Naive thymus-derived CD4-positive, alpha-beta T cell (primary cell): Measurements from ENCODE around the gene RUFY3. TPM values are rescaled to one million over a fixed set of nuclear protein-coding genes. Genes with fewer than 3 reads are reported as not detected.

Source experiments
- ATAC-seq: fragments of 150-1000 bp; cut with Tn5 transposase; 2 replicates; pipeline ENCODE4 v1.10.0; 2021; ENCODE audit warnings: mild to moderate bottlenecking, moderate library complexity
- CTCF ChIA-PET: fragments of 350-600 bp; sonication (Branson Sonifier 250); formaldehyde crosslinking; loops from one replicate; lab custom pipeline; 2021; ENCODE audit warnings: antibody characterized with exemption; lab: Charles Lee
- POLR2A ChIA-PET: fragments of 350-600 bp; sonication (Branson Sonifier 250); formaldehyde crosslinking; loops from one replicate; lab custom pipeline; 2021; ENCODE audit warnings: antibody characterized with exemption, inconsistent platforms; lab: Charles Lee
- DNase-seq, 9 donors: peaks; one replicate each; pipeline versions ENCODE4 v3.0.0 to v3.0.0-alpha.2; 2020 to 2022; ENCODE audit warnings: mixed read lengths in 1 of 9
- H3K27ac ChIP-seq: one replicate; pipeline ENCODE4 v1.7.0; 2013; ENCODE audit warnings: mild to moderate bottlenecking, low read depth, low read length, moderate library complexity
- H3K27me3 ChIP-seq, 2 donors: one replicate each; pipeline ENCODE4 v1.7.0; 2013; ENCODE audit warnings: low read length in 2 of 2, mild to moderate bottlenecking in 2 of 2, moderate library complexity in 2 of 2; ENCODE audit not compliant: control insufficient read depth in 2 of 2, insufficient read depth in 2 of 2
- H3K36me3 ChIP-seq, 3 experiments: 1 replicate in 2 of 3; 2 replicates in 1 of 3; pipeline ENCODE4 v1.7.0; 2013; ENCODE audit warnings: low read length in 3 of 3, mild to moderate bottlenecking in 3 of 3, moderate library complexity in 1 of 3; ENCODE audit not compliant: insufficient read depth in 3 of 3, control insufficient read depth in 2 of 3
- H3K4me1 ChIP-seq, 2 donors: one replicate each; pipeline ENCODE4 v1.7.0; 2013; ENCODE audit warnings: low read length in 2 of 2, mild to moderate bottlenecking in 2 of 2, moderate library complexity in 1 of 2; ENCODE audit not compliant: control insufficient read depth in 2 of 2, insufficient read depth in 2 of 2
- H3K4me3 ChIP-seq: 2 replicates; pipeline ENCODE4 v1.7.0; 2013; ENCODE audit warnings: mild to moderate bottlenecking, low read length
- H3K9me3 ChIP-seq, 3 experiments: 1 replicate in 2 of 3; 2 replicates in 1 of 3; pipeline ENCODE4 v1.7.0; 2013; ENCODE audit warnings: low read length in 3 of 3; ENCODE audit not compliant: control insufficient read depth in 2 of 3
- H3K27ac Mint-ChIP-seq, 9 donors: one replicate each; pipeline ENCODE4 v1.8.0; 2020 to 2022; ENCODE audit warnings: mixed read lengths in 9 of 9, mild to moderate bottlenecking in 8 of 9, moderate library complexity in 5 of 9, inconsistent platforms in 2 of 9
- H3K27me3 Mint-ChIP-seq, 5 donors: one replicate each; pipeline ENCODE4 v1.8.0; 2021 to 2022; ENCODE audit warnings: mixed read lengths in 5 of 5, mild to moderate bottlenecking in 1 of 5
- H3K36me3 Mint-ChIP-seq, 5 donors: one replicate each; pipeline ENCODE4 v1.8.0; 2020 to 2022; ENCODE audit warnings: mixed read lengths in 5 of 5, mild to moderate bottlenecking in 3 of 5, inconsistent platforms in 1 of 5
- H3K4me1 Mint-ChIP-seq, 7 donors: one replicate each; pipeline ENCODE4 v1.8.0; 2020 to 2022; ENCODE audit warnings: mixed read lengths in 7 of 7, mild to moderate bottlenecking in 3 of 7, inconsistent platforms in 1 of 7
- H3K4me3 Mint-ChIP-seq, 10 donors: one replicate each; pipeline ENCODE4 v1.8.0; 2020 to 2022; ENCODE audit warnings: mild to moderate bottlenecking in 10 of 10, mixed read lengths in 10 of 10, moderate library complexity in 6 of 10, inconsistent platforms in 2 of 10
- H3K9me3 Mint-ChIP-seq, 11 donors: one replicate each; pipeline ENCODE4 v1.8.0; 2020 to 2022; ENCODE audit warnings: mixed read lengths in 11 of 11, mild to moderate bottlenecking in 4 of 11, inconsistent platforms in 1 of 11, moderate library complexity in 1 of 11
- intact Hi-C, 2 donors: fragments of 100-400 bp; cut with micrococcal nuclease; formaldehyde crosslinking; loops; one replicate each; pipeline ENCODE4 v1.15.1; 2023
- polyA plus RNA-seq, 2 donors: library from polyadenylated mRNA; unstranded; fragments of 300-500 nt; fragmentation: Illumina TruSeq; gene quantifications; one replicate each; pipeline ENCODE4 v1.2.3, GENCODE V29; 2021
- total RNA-seq, 6 experiments: library from RNA in 5 of 6; stranded (reverse) in 5 of 6; gene quantifications; 1 replicate in 5 of 6; 2 replicates in 1 of 6; pipeline ENCODE4 v1.2.3 and lab custom pipeline; 2021 to 2026

The RUFY3 gene
- total and polyA plus RNA-seq, 7 experiments from 2014 or later: 4.0 to 41.2 (median 38.6) TPM

DNA sequence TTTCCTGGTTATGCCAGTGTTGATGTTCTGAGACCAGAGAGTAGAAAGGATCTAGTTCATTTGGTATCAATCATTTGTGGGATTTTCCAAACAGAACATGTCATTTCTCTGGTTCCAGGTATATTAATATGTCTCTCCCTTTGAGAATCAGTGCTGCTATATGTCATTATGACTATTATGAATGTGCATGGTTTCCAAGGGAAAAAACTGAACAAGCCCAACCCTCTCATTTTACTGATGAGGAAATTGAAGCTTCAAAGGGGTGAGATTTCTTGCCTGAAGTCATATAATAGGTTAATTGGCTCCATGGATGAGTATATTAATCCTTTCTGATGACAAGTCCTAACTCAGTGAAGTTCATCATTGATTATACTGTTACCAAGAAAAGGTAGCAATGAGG, 31.9 kb downstream of the RUFY3 start:
- Mint-ChIP-seq H3K27me3 (peaks cover 0 to 2% (median 0%) of the 10 kb centered on the region in 5 donors), H3K4me1 (peaks cover 0 to 25% (median 7%) of the 10 kb centered on the region in 7 donors), H3K4me3 (no peak overlapping the region), H3K36me3 (peaks cover 3 to 14% (median 6%) of the 10 kb centered on the region in 5 donors), H3K27ac (no peak overlapping the region), H3K9me3 (peaks cover 0 to 7% (median 0%) of the 10 kb centered on the region in 11 donors)
- H3K4me1 ChIP-seq: no peaks in the 10 kb centered on the region
- CTCF ChIA-PET: no interaction called here
- POLR2A ChIA-PET: no interaction called here
- no peak overlapping the region for H3K4me3 ChIP-seq
- no peak overlapping the region for H3K27ac ChIP-seq
- DNase-seq (no peak), ATAC-seq (no peak)
- H3K36me3 ChIP-seq: no peaks in the 10 kb centered on the region
- no peaks in the 10 kb centered on the region for H3K27me3 ChIP-seq
- no peaks in the 10 kb centered on the region for H3K9me3 ChIP-seq
- intact Hi-C loops: no loop called here

DNA sequence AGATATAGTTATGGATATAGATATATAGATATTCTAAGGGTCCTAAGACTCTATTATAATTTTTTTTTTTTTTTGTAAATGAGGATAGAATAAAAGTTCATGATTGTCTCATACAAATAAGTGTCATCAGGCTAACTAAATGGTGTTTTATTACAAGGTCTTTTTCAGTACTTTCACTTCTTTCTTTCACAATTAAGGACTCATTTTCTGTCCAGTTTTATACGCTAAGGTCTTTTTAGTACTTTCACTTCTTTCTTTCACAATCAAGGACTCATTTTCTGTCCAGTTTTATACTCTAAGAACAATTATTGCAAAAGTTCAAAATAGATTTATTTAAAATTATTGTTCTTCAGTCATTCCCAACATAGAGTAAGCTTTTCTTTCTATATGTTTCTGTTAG, 32.7 kb downstream of the RUFY3 start:
- Histone ChIP-seq H3K4me3 (no peak overlapping the region), H3K9me3 (no peaks in the 10 kb centered on the region), H3K27ac (no peak overlapping the region), H3K27me3 (no peaks in the 10 kb centered on the region), H3K36me3 (no peaks in the 10 kb centered on the region), H3K4me1 (no peaks in the 10 kb centered on the region)
- peaks cover 5 to 32% (median 13%) of the 10 kb centered on the region in 7 donors for H3K4me1 Mint-ChIP-seq
- ATAC-seq (no peak), DNase-seq (no peak)
- peaks cover 0 to 2% (median 0%) of the 10 kb centered on the region in 5 donors for H3K27me3 Mint-ChIP-seq
- H3K27ac Mint-ChIP-seq: no peak overlapping the region
- ChIA-PET POLR2A (interaction anchor here (0.7 kb wide), 1 partner anchor 69 kb away, joined by 3 read pairs; no protein-coding TSS in a partner anchor), CTCF (no interaction called here)
- H3K4me3 Mint-ChIP-seq: no peak overlapping the region
- H3K36me3 Mint-ChIP-seq: peaks cover 3 to 14% (median 8%) of the 10 kb centered on the region in 5 donors
- intact Hi-C loops: no loop called here
- peaks cover 0 to 7% (median 0%) of the 10 kb centered on the region in 11 donors for H3K9me3 Mint-ChIP-seq

DNA sequence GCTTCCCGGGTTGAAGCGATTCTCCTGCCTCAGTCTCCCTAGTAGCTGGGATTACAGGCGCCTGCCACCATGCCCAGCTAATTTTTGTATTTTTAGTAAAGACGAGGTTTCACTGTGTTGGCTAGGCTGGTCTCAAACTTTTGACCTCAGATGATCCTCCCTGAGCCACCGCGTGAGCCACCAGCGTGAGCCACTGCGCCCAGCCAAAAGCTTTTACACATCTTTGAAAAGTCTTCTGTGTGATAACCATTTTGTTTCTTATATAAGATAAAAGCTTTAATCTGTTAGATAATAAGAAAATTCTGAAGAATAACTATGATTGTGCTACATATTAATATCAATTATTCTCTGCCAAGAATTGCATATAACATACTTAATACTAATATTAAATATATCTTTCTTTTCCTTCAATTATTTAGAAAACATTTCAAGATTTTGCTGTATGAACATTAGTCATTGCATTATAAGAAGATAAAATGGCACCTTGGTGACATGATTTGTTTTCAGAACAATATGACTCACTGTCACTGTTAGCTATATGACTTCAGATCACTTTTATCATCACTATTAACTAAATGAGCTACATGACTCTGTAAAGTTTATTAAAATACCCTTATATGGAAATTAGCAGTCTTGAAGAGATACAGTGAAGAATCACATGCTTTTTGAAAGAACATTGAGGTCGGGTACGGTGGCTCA, 33.4 kb downstream of the RUFY3 start:
- H3K4me1 Mint-ChIP-seq: peaks cover 11 to 37% (median 20%) of the 10 kb centered on the region in 7 donors
- Histone ChIP-seq H3K4me3 (no peak overlapping the region), H3K27me3 (no peaks in the 10 kb centered on the region), H3K27ac (no peak overlapping the region), H3K4me1 (no peaks in the 10 kb centered on the region), H3K9me3 (no peaks in the 10 kb centered on the region), H3K36me3 (no peaks in the 10 kb centered on the region)
- peaks cover 0 to 2% (median 0%) of the 10 kb centered on the region in 5 donors for H3K27me3 Mint-ChIP-seq
- CTCF ChIA-PET: no interaction called here
- peaks cover 6 to 14% (median 8%) of the 10 kb centered on the region in 5 donors for H3K36me3 Mint-ChIP-seq
- peaks cover 0 to 7% (median 0%) of the 10 kb centered on the region in 11 donors for H3K9me3 Mint-ChIP-seq
- intact Hi-C loops: no loop called here
- ATAC-seq (no peak), DNase-seq (no peak)
- peak overlapping the region in 1 of 9 donors; percentile 2 for H3K27ac Mint-ChIP-seq
- no peak overlapping the region for H3K4me3 Mint-ChIP-seq
- POLR2A ChIA-PET: interaction anchor here (0.7 kb wide), 1 partner anchor 70 kb away, joined by 3 read pairs; no protein-coding TSS in a partner anchor

DNA sequence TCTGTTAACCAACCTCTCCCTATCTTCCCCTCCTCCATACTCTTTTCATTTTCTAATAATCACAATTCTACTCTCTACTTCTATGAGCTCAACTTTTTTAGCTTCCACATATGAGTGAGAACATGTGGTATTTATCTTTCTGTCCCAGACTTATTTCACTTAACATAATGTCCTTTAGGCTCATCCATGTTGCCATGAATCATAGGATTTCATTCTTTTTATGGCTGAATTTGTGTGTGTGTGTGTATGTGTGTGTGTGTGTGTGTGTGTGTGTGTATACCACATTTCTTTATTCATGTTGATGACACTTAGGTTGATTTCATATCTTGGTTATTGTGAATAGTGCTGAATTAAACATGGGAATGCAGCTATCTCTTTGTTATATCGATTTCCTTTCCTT, 37.4 kb downstream of the RUFY3 start:
- no peak overlapping the region for H3K4me3 ChIP-seq
- H3K27ac Mint-ChIP-seq: peak overlapping the region in 4 of 9 donors; percentile 3 to 72 (median 26)

DNA sequence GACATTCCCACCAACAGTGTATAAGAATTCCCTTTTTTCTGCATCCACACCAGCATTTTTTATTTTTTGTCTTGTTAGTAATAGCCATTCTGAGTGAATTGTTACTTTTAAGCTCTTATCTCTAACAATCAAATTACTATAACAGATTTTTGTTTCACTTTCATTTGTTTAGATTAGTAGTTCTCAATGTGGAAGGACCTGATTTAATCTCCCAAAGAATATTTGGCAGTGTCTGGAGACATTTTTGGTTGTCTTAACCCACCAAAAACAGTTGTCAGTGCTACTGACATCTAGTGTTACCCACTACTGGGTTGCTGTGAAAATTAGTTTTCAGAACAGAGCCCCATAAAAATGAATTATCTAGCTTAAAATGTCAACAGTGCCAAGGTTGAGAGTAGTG, 37.9 kb downstream of the RUFY3 start:
- Histone ChIP-seq H3K36me3 (peaks cover 0 to 7% (median 0%) of the 10 kb centered on the region in 3 experiments), H3K4me1 (no peaks in the 10 kb centered on the region), H3K27ac (no peak overlapping the region), H3K9me3 (no peaks in the 10 kb centered on the region), H3K4me3 (no peak overlapping the region), H3K27me3 (no peaks in the 10 kb centered on the region)
- intact Hi-C loops: loop anchor here in 1 of 2 donors (2.0 kb wide), 1 partner anchor 23 kb away; no protein-coding TSS in a partner anchor
- POLR2A ChIA-PET: interaction anchor here (0.8 kb wide), 1 partner anchor 25 kb away, joined by 3 read pairs; no protein-coding TSS in a partner anchor
- peak overlapping the region in 6 of 9 donors; percentile 3 to 72 (median 16) for H3K27ac Mint-ChIP-seq
- H3K36me3 Mint-ChIP-seq: peaks cover 13 to 39% (median 34%) of the 10 kb centered on the region in 5 donors
- peak overlapping the region in 9 of 10 donors; percentile 19 to 64 (median 56) for H3K4me3 Mint-ChIP-seq
- no peaks in the 10 kb centered on the region for H3K27me3 Mint-ChIP-seq
- ATAC-seq: no peak
- H3K4me1 Mint-ChIP-seq: peaks cover 13 to 23% (median 16%) of the 10 kb centered on the region in 7 donors
- H3K9me3 Mint-ChIP-seq: peaks cover 0 to 12% (median 0%) of the 10 kb centered on the region in 11 donors
- DNase-seq: peak in 1 of 9 donors; percentile 5
- CTCF ChIA-PET: interaction anchor here (1.3 to 1.4 kb wide), 2 partner anchors 10 to 22 kb away, joined by 4 read pairs; no protein-coding TSS in a partner anchor

More for the DNA sequence above, 37.4 kb downstream of the RUFY3 start:
- POLR2A ChIA-PET: interaction anchor here (0.5 to 0.9 kb wide), 4 partner anchors 10 to 53 kb away, joined by 3 read pairs; no protein-coding TSS in a partner anchor
- Mint-ChIP-seq H3K36me3 (peaks cover 8 to 34% (median 31%) of the 10 kb centered on the region in 5 donors), H3K27me3 (no peaks in the 10 kb centered on the region), H3K4me1 (peaks cover 13 to 23% (median 16%) of the 10 kb centered on the region in 7 donors), H3K4me3 (peak overlapping the region in 9 of 10 donors; percentile 19 to 64 (median 56)), H3K9me3 (peaks cover 0 to 10% (median 0%) of the 10 kb centered on the region in 11 donors)
- DNase-seq: no peak
- no peak overlapping the region for H3K27ac ChIP-seq
- intact Hi-C loops: no loop called here
- H3K27me3 ChIP-seq: no peaks in the 10 kb centered on the region
- ATAC-seq: no peak
- H3K4me1 ChIP-seq: no peaks in the 10 kb centered on the region
- peaks cover 0 to 2% (median 0%) of the 10 kb centered on the region in 3 experiments for H3K36me3 ChIP-seq
- no peaks in the 10 kb centered on the region for H3K9me3 ChIP-seq
- CTCF ChIA-PET: interaction anchor here (1.2 to 1.4 kb wide), 3 partner anchors 9 to 25 kb away, joined by 4 read pairs; no protein-coding TSS in a partner anchor

DNA sequence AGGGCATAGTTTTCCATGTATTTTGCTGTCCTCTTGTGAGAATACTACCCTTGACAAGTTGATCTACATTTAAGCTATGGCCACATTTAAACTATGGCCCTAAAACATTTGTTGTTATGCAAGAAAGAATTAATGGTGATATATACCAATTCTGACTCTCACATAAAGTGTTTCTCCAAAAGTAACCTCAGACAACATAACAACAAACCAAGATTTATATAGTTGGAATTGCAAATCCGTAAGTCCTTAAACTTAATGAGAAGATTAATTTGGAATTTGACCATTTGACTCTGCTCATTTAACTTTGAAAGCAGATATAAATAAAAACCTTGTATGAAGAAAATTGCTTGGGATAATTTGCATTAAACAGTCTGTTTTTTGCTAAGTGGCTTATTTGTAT, 38.9 kb downstream of the RUFY3 start:
- ATAC-seq (no peak), DNase-seq (no peak)
- Mint-ChIP-seq H3K27me3 (no peaks in the 10 kb centered on the region), H3K4me3 (no peak overlapping the region), H3K27ac (no peak overlapping the region), H3K36me3 (peaks cover 13 to 43% (median 40%) of the 10 kb centered on the region in 5 donors), H3K4me1 (peaks cover 13 to 23% (median 16%) of the 10 kb centered on the region in 7 donors), H3K9me3 (peaks cover 0 to 12% (median 0%) of the 10 kb centered on the region in 11 donors)
- Histone ChIP-seq H3K4me3 (no peak overlapping the region), H3K27me3 (no peaks in the 10 kb centered on the region), H3K36me3 (peaks cover 0 to 8% (median 0%) of the 10 kb centered on the region in 3 experiments), H3K9me3 (no peaks in the 10 kb centered on the region), H3K27ac (no peak overlapping the region), H3K4me1 (no peaks in the 10 kb centered on the region)
- intact Hi-C loops: loop anchor here in 1 of 2 donors (2.0 kb wide), 1 partner anchor 24 kb away; no protein-coding TSS in a partner anchor
- CTCF ChIA-PET: no interaction called here
- POLR2A ChIA-PET: no interaction called here
